Neural cell (in vitro differentiated cells): Measurements from ENCODE around the gene FXYD6. TPM values are rescaled to one million over a fixed set of nuclear protein-coding genes. Genes with fewer than 3 reads are reported as not detected.

Experiments
- H2AFZ ChIP-seq: fragments of 200-600, 300-800 bp; sonication (generic), shearing (Covaris generic); 2 replicates; pipeline ENCODE4 v1.6.0; 2014; ENCODE audit warnings: low read depth, mild to moderate bottlenecking, antibody characterized with exemption, low read length, moderate library complexity
- H3F3A ChIP-seq: fragments of 200-600 bp; shearing (Covaris generic); 2 replicates; pipeline ENCODE4 v1.6.1; 2016; ENCODE audit warnings: mild to moderate bottlenecking, moderate library complexity, mixed read lengths, antibody characterized with exemption, low read length; ENCODE audit not compliant: insufficient read depth, poor library complexity, severe bottlenecking
- H3K27ac ChIP-seq: fragments of 200-600, 300-800 bp; sonication (generic), shearing (Covaris generic); 2 replicates; pipeline ENCODE4 v1.5.1; 2014; ENCODE audit warnings: mild to moderate bottlenecking, low read length, moderate library complexity
- H3K27me3 ChIP-seq: fragments of 300-800, 200-600 bp; sonication (generic), shearing (Covaris generic); 2 replicates; pipeline ENCODE4 v1.6.0; 2014; ENCODE audit warnings: mild to moderate bottlenecking, low read depth, low read length, moderate library complexity; ENCODE audit not compliant: insufficient read depth
- H3K36me3 ChIP-seq: fragments of 300-800, 200-600 bp; sonication (generic), shearing (Covaris generic); 2 replicates; pipeline ENCODE4 v1.5.1; 2014; ENCODE audit warnings: mild to moderate bottlenecking, antibody characterized with exemption, low read length, moderate library complexity; ENCODE audit not compliant: insufficient read depth
- H3K4me2 ChIP-seq: fragments of 300-800, 200-600 bp; sonication (generic), shearing (Covaris generic); 2 replicates; pipeline ENCODE4 v1.6.0; 2014; ENCODE audit warnings: mild to moderate bottlenecking, low read length
- H3K4me3 ChIP-seq: fragments of 300-800, 200-600 bp; sonication (generic), shearing (Covaris generic); 2 replicates; pipeline ENCODE4 v1.5.1; 2014; ENCODE audit warnings: mild to moderate bottlenecking, low read length, moderate library complexity
- H3K79me2 ChIP-seq: fragments of 200-600 bp; shearing (Covaris generic); replicated peaks from 2 replicates; pipeline ENCODE4 v1.6.0; 2014; ENCODE audit warnings: mild to moderate bottlenecking, low read length, moderate library complexity; ENCODE audit not compliant: insufficient read depth
- H3K9ac ChIP-seq: fragments of 300-800, 200-600 bp; sonication (generic), shearing (Covaris generic); 2 replicates; pipeline ENCODE4 v1.6.1; 2016; ENCODE audit warnings: mild to moderate bottlenecking, low read length, mixed read lengths
- H3K9me2 ChIP-seq: fragments of 200-600 bp; shearing (Covaris generic); 2 replicates; pipeline ENCODE4 v1.6.1; 2016; ENCODE audit warnings: mild to moderate bottlenecking, low read length, mixed read lengths; ENCODE audit not compliant: insufficient read depth
- H3K9me3 ChIP-seq: fragments of 200-600, 300-800 bp; sonication (generic), shearing (Covaris generic); 2 replicates; pipeline ENCODE4 v1.6.1; 2016; ENCODE audit warnings: mild to moderate bottlenecking, mixed run types, low read length, moderate library complexity, mixed read lengths
- H4K20me1 ChIP-seq: fragments of 200-600 bp; shearing (Covaris generic); 2 replicates; pipeline ENCODE4 v1.6.1; 2016; ENCODE audit warnings: mild to moderate bottlenecking, mixed run types; ENCODE audit not compliant: insufficient read depth
- CTCF ChIP-seq: fragments of 450-650 bp; IDR thresholded peaks from 2 replicates; pipeline ENCODE4 v1.5.1; 2014; ENCODE audit warnings: antibody characterized with exemption, mild to moderate bottlenecking, moderate library complexity; ENCODE audit not compliant: poor library complexity, severe bottlenecking
- EZH2 ChIP-seq: fragments of 200-600, 300-800 bp; shearing (Covaris generic), sonication (generic); IDR thresholded peaks from 2 replicates; pipeline ENCODE4 v1.6.1; 2014; ENCODE audit warnings: antibody characterized with exemption, low read length, borderline replicate concordance, mild to moderate bottlenecking; ENCODE audit not compliant: insufficient read depth, poor library complexity, severe bottlenecking
- POLR2AphosphoS5 ChIP-seq: IDR thresholded peaks from 2 replicates; pipeline ENCODE4 v1.6.1; 2012
- RAD21 ChIP-seq: fragments of 450-650 bp; conservative IDR thresholded peaks from 2 replicates; pipeline ENCODE4 v1.6.1; 2014; ENCODE audit warnings: antibody characterized with exemption, mild to moderate bottlenecking, moderate library complexity
- REST ChIP-seq: IDR thresholded peaks from 2 replicates; pipeline ENCODE4 v1.6.1; 2012; ENCODE audit warnings: borderline replicate concordance
- TAF1 ChIP-seq: IDR thresholded peaks from 2 replicates; pipeline ENCODE4 v1.6.1; 2012; ENCODE audit warnings: low read depth
- polyA plus RNA-seq: library from polyadenylated mRNA; depleted of rRNA; stranded (reverse); fragments of >200 nt; gene quantifications from 2 replicates; pipeline ENCODE4 v1.2.3, GENCODE V29; 2014

FXYD6 gene
- polyA plus RNA-seq, 1 donor from 2014 or later: 218 TPM

- no peak for TF ChIP-seq CTCF
- no peak for TF ChIP-seq POLR2AphosphoS5
- peak; percentile 31 for TF ChIP-seq EZH2
- Histone ChIP-seq H3K27ac (no peak overlapping the region), H3K9me2 (no peaks in the 10 kb centered on the region), H3K9me3 (no peaks in the 10 kb centered on the region), H3K4me2 (peak overlapping the region; percentile 80), H3K79me2 (no peaks in the 10 kb centered on the region), H3K36me3 (no peaks in the 10 kb centered on the region), H4K20me1 (no peaks in the 10 kb centered on the region), H3K4me3 (peak overlapping the region; percentile 84), H3K27me3 (peaks cover 49% of the 10 kb centered on the region), H2AFZ (no peak overlapping the region), H3K9ac (peak overlapping the region; percentile 65), H3F3A (no peaks in the 10 kb centered on the region)
These were observed 80.0 kb downstream of the FXYD6 start for GRCh38 chr11:117796456-117796871.

- Histone ChIP-seq H3K36me3 (no peaks in the 10 kb centered on the region), H2AFZ (no peak overlapping the region), H4K20me1 (no peaks in the 10 kb centered on the region), H3K9me2 (no peaks in the 10 kb centered on the region), H3F3A (no peaks in the 10 kb centered on the region), H3K4me3 (peak overlapping the region; percentile 84), H3K9ac (peak overlapping the region; percentile 65), H3K27ac (no peak overlapping the region), H3K9me3 (no peaks in the 10 kb centered on the region), H3K4me2 (peak overlapping the region; percentile 80), H3K27me3 (peaks cover 49% of the 10 kb centered on the region), H3K79me2 (no peaks in the 10 kb centered on the region)
- no peak for TF ChIP-seq EZH2
- TF ChIP-seq RAD21: no peak
- no peak for TF ChIP-seq POLR2AphosphoS5
- TF ChIP-seq TAF1: no peak
- TF ChIP-seq CTCF: no peak
- TF ChIP-seq REST: no peak
These were observed 80.6 kb downstream of the FXYD6 start for GRCh38 chr11:117795638-117796455.
